Upper lobe of right lung (tissue), 1 donor: ENCODE measurements around the gene MRPL57. TPM values are rescaled to one million over a fixed set of nuclear protein-coding genes. Genes with fewer than 3 reads are reported as not detected.
"Not testable (repeated sequence)": the region's sequence is repeated elsewhere in the genome, so short reads cannot be mapped to it uniquely, and the experiment has no call there.

ENCODE experiments used
- ATAC-seq: fragments of 200-7000 bp; cut with Tn5 transposase; one replicate; pipeline ENCODE4 v1.9.1; 2020; ENCODE audit warnings: mild to moderate bottlenecking, moderate library complexity
- DNase-seq: peaks from one replicate; pipeline ENCODE4 v3.0.0-alpha.2; 2020
- H3K27ac ChIP-seq: fragments of 200-600 bp; one replicate; pipeline ENCODE4 v1.8.0; 2022
- H3K27me3 ChIP-seq: fragments of 200-600 bp; one replicate; pipeline ENCODE4 v1.8.0; 2022; ENCODE audit warnings: mild to moderate bottlenecking
- H3K36me3 ChIP-seq: fragments of 200-600 bp; one replicate; pipeline ENCODE4 v1.8.0; 2022
- H3K4me1 ChIP-seq: fragments of 200-600 bp; one replicate; pipeline ENCODE4 v1.8.0; 2022
- H3K4me3 ChIP-seq: fragments of 200-600 bp; one replicate; pipeline ENCODE4 v1.8.0; 2022; ENCODE audit warnings: mild to moderate bottlenecking
- H3K9me3 ChIP-seq: fragments of 200-600 bp; one replicate; pipeline ENCODE4 v1.8.0; 2022
- CTCF ChIP-seq: fragments of 200-600 bp; IDR thresholded peaks from one replicate; pipeline ENCODE4 v1.8.0; 2022; ENCODE audit warnings: antibody characterized with exemption
- intact Hi-C: fragments of 100-400 bp; cut with DNase I; formaldehyde crosslinking; loops from one replicate; pipeline ENCODE4 v1.11.0; 2022
- total RNA-seq: library from RNA; stranded (reverse); fragmentation: NEBNext Ultra II Directional; extraction: Animal tissue kit (Norgen Biotek cat#: 25700); gene quantifications from one replicate; pipeline ENCODE4 v1.2.1, GENCODE V29; 2021
- donor health status: DM: no; HTN: yes; CAD: no; lungs with severe emphysema.

Gene MRPL57
- total RNA-seq, 1 donor from 2014 or later: 19.4 TPM

GRCh38 chr13:21219036-21219381 lies 42.6 kb downstream of the MRPL57 start:
- intact Hi-C loops: no loop called here
- no peak for ATAC-seq
- Histone ChIP-seq H3K27ac (no peak overlapping the region), H3K4me3 (no peak overlapping the region), H3K27me3 (no peaks in the 10 kb centered on the region), H3K9me3 (no peaks in the 10 kb centered on the region), H3K4me1 (no peaks in the 10 kb centered on the region), H3K36me3 (no peaks in the 10 kb centered on the region)
- DNase-seq: no peak
- TF ChIP-seq CTCF: no peak

GRCh38 chr13:21219716-21220115 lies 43.3 kb downstream of the MRPL57 start:
- H3K27me3 ChIP-seq, H3K36me3 ChIP-seq, H3K4me1 ChIP-seq, H3K9me3 ChIP-seq, H3K27ac ChIP-seq, intact Hi-C loops, ATAC-seq, DNase-seq, H3K4me3 ChIP-seq: not testable (repeated sequence)

DNA sequence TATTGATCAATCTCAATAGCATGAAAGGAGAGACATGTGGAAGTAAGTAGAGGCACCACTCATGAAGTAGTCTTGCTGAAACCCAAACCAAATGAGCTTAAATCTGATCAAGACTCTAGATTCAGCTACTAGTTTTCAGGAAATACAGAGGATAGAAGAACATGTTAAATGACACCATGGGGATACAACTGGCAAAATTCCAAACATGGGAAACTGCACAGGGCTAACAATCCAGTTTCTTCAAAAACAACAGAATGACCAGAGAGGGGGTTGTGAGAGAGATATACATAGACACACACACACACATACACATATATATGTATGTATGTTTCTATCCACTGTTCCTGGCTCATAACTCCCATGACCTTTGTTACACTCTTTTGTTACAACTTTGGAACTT lies 44.8 kb downstream of the MRPL57 start:
- Histone ChIP-seq H3K36me3 (no peaks in the 10 kb centered on the region), H3K4me3 (no peak overlapping the region), H3K27me3 (no peaks in the 10 kb centered on the region), H3K4me1 (no peaks in the 10 kb centered on the region), H3K9me3 (no peaks in the 10 kb centered on the region), H3K27ac (no peak overlapping the region)
- intact Hi-C loops: no loop called here
- ATAC-seq: no peak
- DNase-seq: no peak
- no peak for TF ChIP-seq CTCF

GRCh38 chr13:21225082-21225481 lies 48.6 kb downstream of the MRPL57 start:
- no peak overlapping the region for H3K4me3 ChIP-seq
- no peak for DNase-seq
- no peaks in the 10 kb centered on the region for H3K4me1 ChIP-seq
- no peaks in the 10 kb centered on the region for H3K36me3 ChIP-seq
- ATAC-seq: no peak
- no peaks in the 10 kb centered on the region for H3K9me3 ChIP-seq
- TF ChIP-seq CTCF: no peak
- no peaks in the 10 kb centered on the region for H3K27me3 ChIP-seq
- no peak overlapping the region for H3K27ac ChIP-seq
- intact Hi-C loops: no loop called here

GRCh38 chr13:21225841-21226581 lies 49.6 kb downstream of the MRPL57 start:
- H3K27me3 ChIP-seq: no peaks in the 10 kb centered on the region
- H3K4me3 ChIP-seq: no peak overlapping the region
- intact Hi-C loops: no loop called here
- H3K4me1 ChIP-seq: no peaks in the 10 kb centered on the region
- DNase-seq (no peak), ATAC-seq (no peak)
- H3K27ac ChIP-seq: no peak overlapping the region
- no peaks in the 10 kb centered on the region for H3K9me3 ChIP-seq
- TF ChIP-seq CTCF: no peak
- H3K36me3 ChIP-seq: no peaks in the 10 kb centered on the region

DNA sequence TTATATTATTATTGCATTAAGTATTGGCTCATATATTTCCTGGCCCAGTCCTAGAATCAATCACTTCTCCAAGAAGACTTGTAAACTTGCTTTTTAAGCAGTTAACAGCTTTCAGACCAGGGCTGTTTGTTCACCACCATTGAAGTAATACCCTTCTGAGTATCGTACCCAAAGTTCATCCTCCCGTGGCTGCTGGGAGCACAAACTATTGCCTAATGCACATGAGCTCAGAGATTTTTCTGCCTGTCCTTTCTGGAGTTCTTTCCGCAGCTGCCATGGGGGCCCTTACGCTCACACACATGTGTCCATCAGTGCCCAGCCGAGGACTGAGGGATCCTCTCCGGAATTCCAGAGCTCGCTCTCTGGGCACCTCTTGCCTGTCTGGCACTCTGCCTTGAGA lies 51.5 kb downstream of the MRPL57 start:
- no peak for TF ChIP-seq CTCF
- Histone ChIP-seq H3K27ac (no peak overlapping the region), H3K4me1 (no peaks in the 10 kb centered on the region), H3K36me3 (no peaks in the 10 kb centered on the region), H3K4me3 (no peak overlapping the region), H3K27me3 (no peaks in the 10 kb centered on the region), H3K9me3 (no peaks in the 10 kb centered on the region)
- DNase-seq: no peak
- no peak for ATAC-seq
- intact Hi-C loops: no loop called here

Other genes starting within 250 kb of the MRPL57 start
- 44.1 TPM for gene LATS2, start 115.1 kb upstream of the MRPL57 start, total RNA-seq
- gene SAP18, start 36.5 kb upstream of the MRPL57 start, total RNA-seq: 161 TPM
- gene SKA3, start 106 bp upstream of the MRPL57 start, total RNA-seq: 1.7 TPM